ENCODE data around the gene ZNF98.

Gene ZNF98

GRCh38 chr19:22422211-22422610, at the start of gene ZNF98:
ZNF98 (minus strand) TSS chr19:22422346; CDS start chr19:22422224, 122 bp downstream.
- no peak within 1 kb of the TSS for H3K27ac ChIP-seq (ENCODE audit: extremely low read depth, low read depth, low read length)
- no peak within 1 kb of the TSS for H3K4me3 ChIP-seq (ENCODE audit: low read depth, low read length)
- CTCF ChIA-PET = no interaction called here

GRCh38 chr19:22446605-22447004, 24.5 kb upstream of the ZNF98 start:
- POLR2A ChIA-PET = no interaction called here
- no peaks in the 10 kb centered on the region for H3K9me3 ChIP-seq (ENCODE audit: control insufficient read depth, insufficient read depth, low read depth, low read length)

More at GRCh38 chr19:22422211-22422610, at the start of gene ZNF98:
- no peaks in the 10 kb centered on the region for H3K36me3 ChIP-seq (ENCODE audit: control insufficient read depth in 2 of 2, insufficient read depth in 1 of 2, low read length in 2 of 2)
- TF ChIP-seq ZNF704 (tag by site-specific recombination; IDR thresholded peaks at IDR 0.05) (no peak), ZNF202 (tag by site-specific recombination; IDR thresholded peaks at IDR 0.05; ENCODE audit: borderline replicate concordance) (no peak), ZNF777 (tag by site-specific recombination; IDR thresholded peaks at IDR 0.05; ENCODE audit: borderline replicate concordance) (no peak), PBX3 (CRISPR knock-in tag; IDR thresholded peaks at IDR 0.05) (no peak), SP2 (tag by site-specific recombination; IDR thresholded peaks at IDR 0.05) (0 out of 2 replicates have a peak, but pooled peaks have one; percentile 9), ZNF274 (IDR thresholded peaks at IDR 0.05; ENCODE audit: low read length) (no peak), ZNF274 (tag by site-specific recombination; IDR thresholded peaks at IDR 0.05; ENCODE audit: borderline replicate concordance) (no peak)
- no peaks in the 10 kb centered on the region for H3K4me1 ChIP-seq (ENCODE audit: control insufficient read depth, insufficient read depth, low read length)
- POLR2A ChIA-PET = no interaction called here
- no peaks in the 10 kb centered on the region for H3K9me3 ChIP-seq (ENCODE audit: control insufficient read depth, insufficient read depth, low read depth, low read length)

GRCh38 chr19:22438011-22438410, 15.9 kb upstream of the ZNF98 start:
- no peaks in the 10 kb centered on the region for H3K36me3 ChIP-seq (ENCODE audit: control insufficient read depth in 2 of 2, insufficient read depth in 1 of 2, low read length in 2 of 2)
- H3K9me3 ChIP-seq (ENCODE audit: control insufficient read depth, insufficient read depth, low read depth, low read length) = no peaks in the 10 kb centered on the region
- H3K4me3 ChIP-seq (ENCODE audit: low read depth, low read length) = no peak overlapping the region
- CTCF ChIA-PET = no interaction called here
- no peak overlapping the region for H3K27ac ChIP-seq (ENCODE audit: extremely low read depth, low read depth, low read length)
- no peaks in the 10 kb centered on the region for H3K4me1 ChIP-seq (ENCODE audit: control insufficient read depth, insufficient read depth, low read length)
- POLR2A ChIA-PET = no interaction called here
- TF ChIP-seq ZNF548 (tag by site-specific recombination; IDR thresholded peaks at IDR 0.05) (no peak), PBX3 (CRISPR knock-in tag; IDR thresholded peaks at IDR 0.05) (no peak), BCL11A (tag by site-specific recombination; IDR thresholded peaks at IDR 0.05; ENCODE audit: low read depth) (no peak), ZNF37A (tag by site-specific recombination; IDR thresholded peaks at IDR 0.05) (no peak), ZNF571 (tag by site-specific recombination; IDR thresholded peaks at IDR 0.05) (no peak), ZNF138 (tag by site-specific recombination; IDR thresholded peaks at IDR 0.05; ENCODE audit: borderline replicate concordance) (no peak), ZNF677 (tag by site-specific recombination; IDR thresholded peaks at IDR 0.05) (no peak), REST (tag by site-specific recombination; IDR thresholded peaks at IDR 0.05) (no peak), ZNF707 (tag by site-specific recombination; IDR thresholded peaks at IDR 0.05) (no peak), ZFP37 (tag by site-specific recombination; IDR thresholded peaks at IDR 0.05) (no peak), ZNF18 (tag by site-specific recombination; IDR thresholded peaks at IDR 0.05) (no peak), ZXDB (tag by site-specific recombination; IDR thresholded peaks at IDR 0.05) (no peak), ZNF133 (tag by site-specific recombination; IDR thresholded peaks at IDR 0.05) (no peak), ZFP3 (tag by site-specific recombination; IDR thresholded peaks at IDR 0.05; ENCODE audit: low read depth) (no peak)

More at GRCh38 chr19:22446605-22447004, 24.5 kb upstream of the ZNF98 start:
- Histone ChIP-seq H3K4me1 (ENCODE audit: control insufficient read depth, insufficient read depth, low read length) (no peaks in the 10 kb centered on the region), H3K4me3 (ENCODE audit: low read depth, low read length) (no peak overlapping the region), H3K27ac (ENCODE audit: extremely low read depth, low read depth, low read length) (no peak overlapping the region), H3K36me3 (ENCODE audit: control insufficient read depth in 2 of 2, insufficient read depth in 1 of 2, low read length in 2 of 2) (no peaks in the 10 kb centered on the region)
- no peak for TF ChIP-seq ZNF157 (tag by site-specific recombination; IDR thresholded peaks at IDR 0.05)
- no peak for TF ChIP-seq SCRT1 (tag by site-specific recombination; IDR thresholded peaks at IDR 0.05; ENCODE audit: borderline replicate concordance)
- TF ChIP-seq ZNF292 (tag by site-specific recombination; IDR thresholded peaks at IDR 0.05; ENCODE audit: borderline replicate concordance, low read depth) = no peak
- TF ChIP-seq ZNF391 (tag by site-specific recombination; IDR thresholded peaks at IDR 0.05; ENCODE audit: borderline replicate concordance, low read depth) = no peak
- TF ChIP-seq ZNF426 (tag by site-specific recombination; IDR thresholded peaks at IDR 0.05) = no peak
- TF ChIP-seq SALL2 (tag by site-specific recombination; IDR thresholded peaks at IDR 0.05; ENCODE audit: borderline replicate concordance) = no peak
- no peak for TF ChIP-seq ZNF707 (tag by site-specific recombination; IDR thresholded peaks at IDR 0.05)
- no peak for TF ChIP-seq ZNF184 (tag by site-specific recombination; IDR thresholded peaks at IDR 0.05)
- no peak for TF ChIP-seq EGR2 (tag by site-specific recombination; IDR thresholded peaks at IDR 0.05; ENCODE audit: low read depth)
- TF ChIP-seq KLF10 (tag by site-specific recombination; IDR thresholded peaks at IDR 0.05) = no peak
- no peak for TF ChIP-seq ZNF274 (IDR thresholded peaks at IDR 0.05; ENCODE audit: low read length)
- TF ChIP-seq ZNF274 (tag by site-specific recombination; IDR thresholded peaks at IDR 0.05; ENCODE audit: borderline replicate concordance) = no peak
- no peak for TF ChIP-seq ZNF324 (tag by site-specific recombination; IDR thresholded peaks at IDR 0.05)
- TF ChIP-seq ZNF585B (tag by site-specific recombination; IDR thresholded peaks at IDR 0.05) = no peak
- CTCF ChIA-PET = no interaction called here

Data from HEK293 (cell line).